OCI-LY3 (cell line): Measurements from ENCODE around the gene MYH10.

Experiments
- CTCF ChIP-seq: fragments of 200-600, 300-600 bp; sonication (generic); IDR thresholded peaks from 2 replicates; pipeline ENCODE4 v1.5.1; 2014; ENCODE audit warnings: antibody characterized with exemption, low read length, low read depth
- EZH2phosphoT487 ChIP-seq: fragments of 200-600 bp; shearing (Covaris generic); IDR thresholded peaks from 2 replicates; pipeline ENCODE4 v1.6.1; 2018; ENCODE audit warnings: antibody characterized with exemption, mixed run types, low read depth

GRCh38 chr17:8643855-8644506 lies 13.5 kb upstream of the MYH10 start:
- TF ChIP-seq CTCF (no peak), EZH2phosphoT487 (no peak)
